ENCODE measurements around the gene CPZ.
"Not testable (repeated sequence)": the region's sequence is repeated elsewhere in the genome, so short reads cannot be mapped to it uniquely, and the experiment has no call there.

GRCh38 chr4:8576591-8576990 lies 16.0 kb upstream of the CPZ start:
- TF ChIP-seq EZH2 (IDR thresholded peaks at IDR 0.05; ENCODE audit: low read length); CTCF (optimal IDR thresholded peaks at IDR 0.05 in 1 of 3, IDR thresholded peaks at IDR 0.05 in 1 of 3, conservative IDR thresholded peaks at IDR 0.05 in 1 of 3; ENCODE audit: extremely low read depth in 1 of 3, insufficient read depth in 2 of 3, low read length in 3 of 3): not testable (repeated sequence)
